ENCODE results near the gene BCO2. TPM values are rescaled to one million over a fixed set of nuclear protein-coding genes. Genes with fewer than 3 reads are reported as not detected.

The BCO2 gene
- total and polyA plus RNA-seq, 2 experiments from 2014 or later: 0.63 to 1.1 TPM

DNA sequence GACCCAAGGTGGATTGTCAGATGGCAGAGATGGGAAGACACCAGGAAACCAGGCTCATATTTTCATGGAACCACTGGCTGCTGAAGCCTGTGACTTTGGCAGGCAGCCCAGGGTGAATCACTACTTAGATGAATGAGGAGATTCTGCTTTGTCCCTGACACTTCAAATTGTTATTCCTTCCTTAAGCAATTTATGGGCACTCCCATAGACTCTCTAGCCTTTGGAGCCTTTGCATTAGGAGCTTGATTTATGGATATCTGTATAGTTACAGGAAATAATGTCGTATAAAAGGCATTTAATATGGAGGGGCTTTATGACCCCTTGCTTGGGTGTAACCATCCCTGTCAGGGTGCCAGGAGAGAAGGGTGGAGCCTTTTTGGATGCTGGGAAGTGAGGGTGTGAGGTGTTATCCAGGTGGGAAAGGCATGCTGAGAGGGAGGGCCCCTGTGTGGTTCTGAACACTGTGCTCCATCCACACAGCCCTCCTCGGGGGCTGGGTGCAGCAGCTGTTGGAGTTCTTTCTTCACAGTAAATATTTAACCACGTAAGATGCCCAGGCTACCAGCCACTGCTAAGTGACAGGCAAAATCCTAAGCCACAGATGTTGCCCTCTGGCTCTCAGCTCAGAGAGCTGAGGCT is 46.7 kb upstream of the BCO2 start (continued):
- TF ChIP-seq, protein P1, sequence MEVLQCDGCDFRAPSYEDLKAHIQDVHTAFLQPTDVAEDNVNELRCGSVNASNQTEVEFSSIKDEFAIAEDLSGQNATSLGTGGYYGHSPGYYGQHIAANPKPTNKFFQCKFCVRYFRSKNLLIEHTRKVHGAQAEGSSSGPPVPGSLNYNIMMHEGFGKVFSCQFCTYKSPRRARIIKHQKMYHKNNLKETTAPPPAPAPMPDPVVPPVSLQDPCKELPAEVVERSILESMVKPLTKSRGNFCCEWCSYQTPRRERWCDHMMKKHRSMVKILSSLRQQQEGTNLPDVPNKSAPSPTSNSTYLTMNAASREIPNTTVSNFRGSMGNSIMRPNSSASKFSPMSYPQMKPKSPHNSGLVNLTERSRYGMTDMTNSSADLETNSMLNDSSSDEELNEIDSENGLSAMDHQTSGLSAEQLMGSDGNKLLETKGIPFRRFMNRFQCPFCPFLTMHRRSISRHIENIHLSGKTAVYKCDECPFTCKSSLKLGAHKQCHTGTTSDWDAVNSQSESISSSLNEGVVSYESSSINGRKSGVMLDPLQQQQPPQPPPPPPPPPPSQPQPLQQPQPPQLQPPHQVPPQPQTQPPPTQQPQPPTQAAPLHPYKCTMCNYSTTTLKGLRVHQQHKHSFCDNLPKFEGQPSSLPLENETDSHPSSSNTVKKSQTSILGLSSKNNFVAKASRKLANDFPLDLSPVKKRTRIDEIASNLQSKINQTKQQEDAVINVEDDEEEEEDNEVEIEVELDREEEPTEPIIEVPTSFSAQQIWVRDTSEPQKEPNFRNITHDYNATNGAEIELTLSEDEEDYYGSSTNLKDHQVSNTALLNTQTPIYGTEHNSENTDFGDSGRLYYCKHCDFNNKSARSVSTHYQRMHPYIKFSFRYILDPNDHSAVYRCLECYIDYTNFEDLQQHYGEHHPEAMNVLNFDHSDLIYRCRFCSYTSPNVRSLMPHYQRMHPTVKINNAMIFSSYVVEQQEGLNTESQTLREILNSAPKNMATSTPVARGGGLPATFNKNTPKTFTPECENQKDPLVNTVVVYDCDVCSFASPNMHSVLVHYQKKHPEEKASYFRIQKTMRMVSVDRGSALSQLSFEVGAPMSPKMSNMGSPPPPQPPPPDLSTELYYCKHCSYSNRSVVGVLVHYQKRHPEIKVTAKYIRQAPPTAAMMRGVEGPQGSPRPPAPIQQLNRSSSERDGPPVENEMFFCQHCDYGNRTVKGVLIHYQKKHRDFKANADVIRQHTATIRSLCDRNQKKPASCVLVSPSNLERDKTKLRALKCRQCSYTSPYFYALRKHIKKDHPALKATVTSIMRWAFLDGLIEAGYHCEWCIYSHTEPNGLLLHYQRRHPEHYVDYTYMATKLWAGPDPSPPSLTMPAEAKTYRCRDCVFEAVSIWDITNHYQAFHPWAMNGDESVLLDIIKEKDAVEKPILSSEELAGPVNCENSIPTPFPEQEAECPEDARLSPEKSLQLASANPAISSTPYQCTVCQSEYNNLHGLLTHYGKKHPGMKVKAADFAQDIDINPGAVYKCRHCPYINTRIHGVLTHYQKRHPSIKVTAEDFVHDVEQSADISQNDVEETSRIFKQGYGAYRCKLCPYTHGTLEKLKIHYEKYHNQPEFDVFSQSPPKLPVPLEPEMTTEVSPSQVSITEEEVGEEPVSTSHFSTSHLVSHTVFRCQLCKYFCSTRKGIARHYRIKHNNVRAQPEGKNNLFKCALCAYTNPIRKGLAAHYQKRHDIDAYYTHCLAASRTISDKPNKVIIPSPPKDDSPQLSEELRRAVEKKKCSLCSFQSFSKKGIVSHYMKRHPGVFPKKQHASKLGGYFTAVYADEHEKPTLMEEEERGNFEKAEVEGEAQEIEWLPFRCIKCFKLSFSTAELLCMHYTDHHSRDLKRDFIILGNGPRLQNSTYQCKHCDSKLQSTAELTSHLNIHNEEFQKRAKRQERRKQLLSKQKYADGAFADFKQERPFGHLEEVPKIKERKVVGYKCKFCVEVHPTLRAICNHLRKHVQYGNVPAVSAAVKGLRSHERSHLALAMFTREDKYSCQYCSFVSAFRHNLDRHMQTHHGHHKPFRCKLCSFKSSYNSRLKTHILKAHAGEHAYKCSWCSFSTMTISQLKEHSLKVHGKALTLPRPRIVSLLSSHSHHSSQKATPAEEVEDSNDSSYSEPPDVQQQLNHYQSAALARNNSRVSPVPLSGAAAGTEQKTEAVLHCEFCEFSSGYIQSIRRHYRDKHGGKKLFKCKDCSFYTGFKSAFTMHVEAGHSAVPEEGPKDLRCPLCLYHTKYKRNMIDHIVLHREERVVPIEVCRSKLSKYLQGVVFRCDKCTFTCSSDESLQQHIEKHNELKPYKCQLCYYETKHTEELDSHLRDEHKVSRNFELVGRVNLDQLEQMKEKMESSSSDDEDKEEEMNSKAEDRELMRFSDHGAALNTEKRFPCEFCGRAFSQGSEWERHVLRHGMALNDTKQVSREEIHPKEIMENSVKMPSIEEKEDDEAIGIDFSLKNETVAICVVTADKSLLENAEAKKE (CRISPR knock-in tag; IDR thresholded peaks at IDR 0.05): no peak
- TF ChIP-seq, protein P2, sequence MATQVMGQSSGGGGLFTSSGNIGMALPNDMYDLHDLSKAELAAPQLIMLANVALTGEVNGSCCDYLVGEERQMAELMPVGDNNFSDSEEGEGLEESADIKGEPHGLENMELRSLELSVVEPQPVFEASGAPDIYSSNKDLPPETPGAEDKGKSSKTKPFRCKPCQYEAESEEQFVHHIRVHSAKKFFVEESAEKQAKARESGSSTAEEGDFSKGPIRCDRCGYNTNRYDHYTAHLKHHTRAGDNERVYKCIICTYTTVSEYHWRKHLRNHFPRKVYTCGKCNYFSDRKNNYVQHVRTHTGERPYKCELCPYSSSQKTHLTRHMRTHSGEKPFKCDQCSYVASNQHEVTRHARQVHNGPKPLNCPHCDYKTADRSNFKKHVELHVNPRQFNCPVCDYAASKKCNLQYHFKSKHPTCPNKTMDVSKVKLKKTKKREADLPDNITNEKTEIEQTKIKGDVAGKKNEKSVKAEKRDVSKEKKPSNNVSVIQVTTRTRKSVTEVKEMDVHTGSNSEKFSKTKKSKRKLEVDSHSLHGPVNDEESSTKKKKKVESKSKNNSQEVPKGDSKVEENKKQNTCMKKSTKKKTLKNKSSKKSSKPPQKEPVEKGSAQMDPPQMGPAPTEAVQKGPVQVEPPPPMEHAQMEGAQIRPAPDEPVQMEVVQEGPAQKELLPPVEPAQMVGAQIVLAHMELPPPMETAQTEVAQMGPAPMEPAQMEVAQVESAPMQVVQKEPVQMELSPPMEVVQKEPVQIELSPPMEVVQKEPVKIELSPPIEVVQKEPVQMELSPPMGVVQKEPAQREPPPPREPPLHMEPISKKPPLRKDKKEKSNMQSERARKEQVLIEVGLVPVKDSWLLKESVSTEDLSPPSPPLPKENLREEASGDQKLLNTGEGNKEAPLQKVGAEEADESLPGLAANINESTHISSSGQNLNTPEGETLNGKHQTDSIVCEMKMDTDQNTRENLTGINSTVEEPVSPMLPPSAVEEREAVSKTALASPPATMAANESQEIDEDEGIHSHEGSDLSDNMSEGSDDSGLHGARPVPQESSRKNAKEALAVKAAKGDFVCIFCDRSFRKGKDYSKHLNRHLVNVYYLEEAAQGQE (IDR thresholded peaks at IDR 0.05; ENCODE audit: unreplicated experiment): no peak
- TF ChIP-seq, protein P3, sequence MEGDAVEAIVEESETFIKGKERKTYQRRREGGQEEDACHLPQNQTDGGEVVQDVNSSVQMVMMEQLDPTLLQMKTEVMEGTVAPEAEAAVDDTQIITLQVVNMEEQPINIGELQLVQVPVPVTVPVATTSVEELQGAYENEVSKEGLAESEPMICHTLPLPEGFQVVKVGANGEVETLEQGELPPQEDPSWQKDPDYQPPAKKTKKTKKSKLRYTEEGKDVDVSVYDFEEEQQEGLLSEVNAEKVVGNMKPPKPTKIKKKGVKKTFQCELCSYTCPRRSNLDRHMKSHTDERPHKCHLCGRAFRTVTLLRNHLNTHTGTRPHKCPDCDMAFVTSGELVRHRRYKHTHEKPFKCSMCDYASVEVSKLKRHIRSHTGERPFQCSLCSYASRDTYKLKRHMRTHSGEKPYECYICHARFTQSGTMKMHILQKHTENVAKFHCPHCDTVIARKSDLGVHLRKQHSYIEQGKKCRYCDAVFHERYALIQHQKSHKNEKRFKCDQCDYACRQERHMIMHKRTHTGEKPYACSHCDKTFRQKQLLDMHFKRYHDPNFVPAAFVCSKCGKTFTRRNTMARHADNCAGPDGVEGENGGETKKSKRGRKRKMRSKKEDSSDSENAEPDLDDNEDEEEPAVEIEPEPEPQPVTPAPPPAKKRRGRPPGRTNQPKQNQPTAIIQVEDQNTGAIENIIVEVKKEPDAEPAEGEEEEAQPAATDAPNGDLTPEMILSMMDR (conservative IDR thresholded peaks at IDR 0.05; ENCODE audit: low read depth in 2 of 2): no peak

Data from GM23338 (cell line).